Panc1 (cell line): Measurements from ENCODE around the gene SLC5A6. TPM values are rescaled to one million over a fixed set of nuclear protein-coding genes. Genes with fewer than 3 reads are reported as not detected.

Experiments
- ATAC-seq: fragments of 200-7000 bp; cut with Tn5 transposase; 2 replicates; pipeline ENCODE4 v1.9.1; 2020; ENCODE audit warnings: mild to moderate bottlenecking, moderate library complexity
- BruUV-seq: library from RNA; stranded (reverse); fragments of 400-500 nt; replicated peaks from 2 replicates; lab custom pipeline; 2021; lab: Mats Ljungman, UMichigan
- CTCF ChIA-PET: fragments of 300-600 bp; sonication (Branson Sonifier 250); formaldehyde crosslinking; loops from one replicate; lab custom pipeline; 2022; ENCODE audit warnings: antibody characterized with exemption; lab: Charles Lee
- POLR2A ChIA-PET: fragments of 300-600 bp; sonication (Branson Sonifier 250); formaldehyde crosslinking; loops from one replicate; lab custom pipeline; 2022; ENCODE audit warnings: antibody characterized with exemption; lab: Charles Lee
- DNase-seq: peaks from one replicate; pipeline ENCODE4 v3.0.0-alpha.2; 2010; ENCODE audit warnings: low read depth, low spot score
- H3K27ac ChIP-seq: 2 replicates; pipeline ENCODE4 v1.5.1; 2011; ENCODE audit warnings: mild to moderate bottlenecking, low read length, inconsistent platforms
- H3K27me3 ChIP-seq: fragments of 200-500 bp; sonication (Bioruptor generic); 2 replicates; pipeline ENCODE4 v1.6.0; 2014; ENCODE audit warnings: low read length, inconsistent platforms; ENCODE audit not compliant: control insufficient read depth, insufficient read depth
- H3K36me3 ChIP-seq: fragments of 200-500 bp; sonication (Bioruptor generic); 2 replicates; pipeline ENCODE4 v1.5.1; 2014; ENCODE audit warnings: inconsistent platforms, mild to moderate bottlenecking, low read length, moderate library complexity; ENCODE audit not compliant: control insufficient read depth, insufficient read depth
- H3K4me1 ChIP-seq: 2 replicates; pipeline ENCODE4 v1.5.1; 2011; ENCODE audit warnings: inconsistent platforms, mild to moderate bottlenecking, low read length, moderate library complexity; ENCODE audit not compliant: control insufficient read depth, insufficient read depth
- H3K4me3 ChIP-seq, 2 experiments: 2 replicates each; pipeline ENCODE4 v1.5.1; 2011 to 2012; ENCODE audit warnings: low read depth in 2 of 2, low read length in 2 of 2, mild to moderate bottlenecking in 2 of 2, inconsistent platforms in 1 of 2, moderate library complexity in 1 of 2
- H3K9me3 ChIP-seq: fragments of 200-500 bp; sonication (Bioruptor generic); 2 replicates; pipeline ENCODE4 v1.5.1; 2014; ENCODE audit warnings: low read depth, mild to moderate bottlenecking, inconsistent platforms, low read length, moderate library complexity; ENCODE audit not compliant: control insufficient read depth, insufficient read depth
- CTCF ChIP-seq: fragments of 450-650 bp; IDR thresholded peaks from 2 replicates; pipeline ENCODE4 v1.5.1; 2017; ENCODE audit warnings: mild to moderate bottlenecking
- POLR2AphosphoS5 ChIP-seq: IDR thresholded peaks from 2 replicates; pipeline ENCODE4 v1.6.1; 2012; ENCODE audit warnings: mild to moderate bottlenecking, low read depth, low read length, moderate library complexity
- REST ChIP-seq, 2 experiments: IDR thresholded peaks; 2 replicates each; pipeline ENCODE4 v1.6.1; 2011 to 2012; ENCODE audit warnings: low read depth in 2 of 2, control low read depth in 1 of 2, low read length in 1 of 2, mild to moderate bottlenecking in 1 of 2, moderate library complexity in 1 of 2; ENCODE audit not compliant: insufficient read depth in 1 of 2
- SIN3A ChIP-seq: IDR thresholded peaks from 2 replicates; pipeline ENCODE4 v1.6.1; 2012; ENCODE audit warnings: low read depth, mild to moderate bottlenecking, low read length, moderate library complexity, borderline replicate concordance; ENCODE audit not compliant: insufficient read depth
- TCF7L2 ChIP-seq: IDR thresholded peaks from 2 replicates; pipeline ENCODE4 v1.6.1; 2011; ENCODE audit warnings: mild to moderate bottlenecking, low read depth, low read length, inconsistent platforms
- in situ Hi-C: cut with HindIII; loops from 2 replicates; pipeline ENCODE4 v1.10.0; 2016; ENCODE audit warnings: low sequenced_read_pairs, low pct_unique_long_range_greater_than_20kb
- intact Hi-C: fragments of 100-400 bp; cut with micrococcal nuclease; formaldehyde crosslinking; loops from one replicate; pipeline ENCODE4 v1.10.0; 2022; ENCODE audit not compliant: unreplicated experiment
- total RNA-seq: library from RNA; stranded (reverse); gene quantifications from one replicate; pipeline ENCODE4 v1.2.1, GENCODE V29; 2021; ENCODE audit not compliant: unreplicated experiment

The SLC5A6 gene
- total RNA-seq, 1 experiment from 2014 or later: 74.5 TPM

GRCh38 chr2:27212626-27213471 lies 781 bp upstream of the SLC5A6 start:
- no peaks in the 10 kb centered on the region for H3K9me3 ChIP-seq
- peak overlapping the region; percentile 98 for H3K27ac ChIP-seq
- ChIA-PET CTCF (no interaction called here), POLR2A (interaction anchor here (0.6 to 0.7 kb wide), 2 partner anchors 34 to 95 kb away, joined by 4 to 9 read pairs; no protein-coding TSS in a partner anchor)
- no TSS peak for BruUV-seq
- intact Hi-C loops (no loop called here), in situ Hi-C loops (no loop called here)
- TF ChIP-seq CTCF (no peak), TCF7L2 (no peak), POLR2AphosphoS5 (no peak), REST (IDR thresholded peaks at IDR 0.05; ENCODE audit: insufficient read depth in 1 of 2, low read depth in 2 of 2, low read length in 1 of 2) (no peak), SIN3A (no peak; the same call in 1 of the 2 replicates)
- H3K27me3 ChIP-seq: no peaks in the 10 kb centered on the region
- ATAC-seq (peak; percentile 8), DNase-seq (no peak)
- peaks cover 11% of the 10 kb centered on the region for H3K36me3 ChIP-seq
- H3K4me1 ChIP-seq: peaks cover 12% of the 10 kb centered on the region
- peak overlapping the region; percentile 69 to 98 for H3K4me3 ChIP-seq

GRCh38 chr2:27211241-27211942 lies 676 bp downstream of the SLC5A6 start:
- TSS peak; percentile 92 for BruUV-seq
- H3K27me3 ChIP-seq: no peaks in the 10 kb centered on the region
- TF ChIP-seq SIN3A (no peak), REST (IDR thresholded peaks at IDR 0.05; ENCODE audit: insufficient read depth in 1 of 2, low read depth in 2 of 2, low read length in 1 of 2) (no peak), POLR2AphosphoS5 (no peak), CTCF (no peak), TCF7L2 (no peak)
- peaks cover 11% of the 10 kb centered on the region for H3K36me3 ChIP-seq
- peak overlapping the region; percentile 90 for H3K27ac ChIP-seq
- CTCF ChIA-PET: no interaction called here
- peaks cover 8% of the 10 kb centered on the region; the same call in 1 of the 2 replicates for H3K4me1 ChIP-seq
- POLR2A ChIA-PET: interaction anchor here (0.6 to 0.9 kb wide), 3 partner anchors 22 to 1294 kb away, joined by 3 to 4 read pairs (median 3); no protein-coding TSS in a partner anchor
- DNase-seq (no peak), ATAC-seq (peak; percentile 51)
- H3K4me3 ChIP-seq: peak overlapping the region; percentile 69 to 98
- no peaks in the 10 kb centered on the region for H3K9me3 ChIP-seq
- in situ Hi-C loops (no loop called here), intact Hi-C loops (no loop called here)
